Measurements from ENCODE around the gene PTPRN2.
"Not testable (repeated sequence)": the region's sequence is repeated elsewhere in the genome, so short reads cannot be mapped to it uniquely, and the experiment has no call there.

Gene PTPRN2

GRCh38 chr7:157593541-157593940 is 994.1 kb downstream of the PTPRN2 start:
- no peak for DNase-seq

- not testable (repeated sequence) for DNase-seq
Observed at GRCh38 chr7:157592636-157593320, 994.8 kb downstream of the PTPRN2 start.

GRCh38 chr7:157590526-157590925 is 997.1 kb downstream of the PTPRN2 start:
- DNase-seq: no peak

GRCh38 chr7:157589680-157590079 is 997.9 kb downstream of the PTPRN2 start:
- DNase-seq: no peak

- DNase-seq: peak; percentile 55
Observed at GRCh38 chr7:157587805-157588560, 999.6 kb downstream of the PTPRN2 start.

GRCh38 chr7:157587051-157587804 is 1000.4 kb downstream of the PTPRN2 start:
- DNase-seq: no peak

- no peak for DNase-seq
Observed at GRCh38 chr7:157586426-157586955, 1001.1 kb downstream of the PTPRN2 start.

GRCh38 chr7:157585113-157585861 is 1002.3 kb downstream of the PTPRN2 start:
- no peak for DNase-seq

- DNase-seq: no peak
Observed at GRCh38 chr7:157584420-157584819, 1003.2 kb downstream of the PTPRN2 start.

GRCh38 chr7:157581740-157582139 is 1005.9 kb downstream of the PTPRN2 start:
- no peak for DNase-seq

GRCh38 chr7:157580324-157580723 is 1007.3 kb downstream of the PTPRN2 start:
- DNase-seq: no peak

- DNase-seq: no peak
Observed at GRCh38 chr7:157579425-157579824, 1008.2 kb downstream of the PTPRN2 start.

GRCh38 chr7:157577796-157578339 is 1009.8 kb downstream of the PTPRN2 start:
- DNase-seq: no peak

GRCh38 chr7:157577061-157577460 is 1010.6 kb downstream of the PTPRN2 start:
- DNase-seq: no peak

- DNase-seq: no peak
Observed at GRCh38 chr7:157576415-157576814, 1011.2 kb downstream of the PTPRN2 start.

- no peak for DNase-seq
Observed at GRCh38 chr7:157575777-157576176, 1011.8 kb downstream of the PTPRN2 start.

- DNase-seq: no peak
Observed at GRCh38 chr7:157574914-157575586, 1012.6 kb downstream of the PTPRN2 start.

- DNase-seq: no peak
Observed at GRCh38 chr7:157574120-157574825, 1013.4 kb downstream of the PTPRN2 start.

- no peak for DNase-seq
Observed at GRCh38 chr7:157573244-157573643, 1014.4 kb downstream of the PTPRN2 start.

GRCh38 chr7:157572622-157573021 is 1015.0 kb downstream of the PTPRN2 start:
- DNase-seq: no peak
